C4-2B (cell line): ENCODE results near the gene BPGM.
A peak's percentile ranks its signal among the peaks of the same experiment; 100 is the strongest.

Source experiments
- H3K27ac ChIP-seq: fragments of 450-650 bp; 2 replicates; pipeline ENCODE4 v1.5.1; 2017
- ZFX ChIP-seq: fragments of 450-650 bp; IDR thresholded peaks from 2 replicates; pipeline ENCODE4 v1.6.1; 2017
- TF ChIP-seq, protein P1 (sequence below): fragments of 450-650 bp; conservative IDR thresholded peaks from 2 replicates; pipeline ENCODE4 v1.5.1; 2017; ENCODE audit warnings: mild to moderate bottlenecking

Gene BPGM

DNA sequence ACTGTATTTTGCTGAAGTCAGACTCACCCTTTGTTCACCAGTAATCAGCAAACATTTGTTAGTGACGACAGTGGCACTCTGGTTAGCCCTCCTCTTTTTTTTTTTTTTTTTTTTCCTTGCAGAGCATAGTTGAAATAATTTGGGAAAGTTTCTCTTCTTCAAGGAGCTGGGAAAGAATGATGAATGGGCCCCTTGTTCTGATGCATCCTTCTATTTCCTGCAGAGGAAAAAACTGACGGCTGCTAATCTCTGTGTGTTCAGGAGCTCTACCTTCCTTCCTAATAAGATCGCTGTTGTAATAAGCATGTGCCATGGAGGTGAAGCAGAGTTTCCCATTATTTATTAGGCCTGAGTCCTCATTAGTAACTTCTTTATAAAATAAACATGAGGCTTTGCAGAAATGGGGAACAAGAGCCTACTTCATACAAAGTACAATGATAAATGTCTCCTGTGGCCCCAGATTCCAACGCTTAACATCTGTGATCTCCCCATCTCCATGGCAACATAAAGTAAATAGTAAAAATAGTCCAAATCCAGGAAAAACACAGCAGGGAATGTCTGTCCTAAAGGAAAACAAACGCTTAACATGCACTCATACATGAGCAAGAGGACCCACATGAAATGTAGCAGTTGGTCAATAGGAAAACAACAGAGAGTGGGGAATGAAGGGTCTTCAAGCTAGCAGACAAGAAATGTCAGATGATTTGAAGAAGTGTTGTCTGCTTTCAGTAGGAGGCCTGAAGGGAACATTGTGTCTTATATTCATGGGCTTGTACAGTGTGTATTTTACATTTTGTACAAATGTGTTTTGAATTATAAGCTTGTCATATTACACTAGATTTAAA is 73.7 kb downstream of the BPGM start:
- TF ChIP-seq ZFX = no peak
- TF ChIP-seq, protein P1, sequence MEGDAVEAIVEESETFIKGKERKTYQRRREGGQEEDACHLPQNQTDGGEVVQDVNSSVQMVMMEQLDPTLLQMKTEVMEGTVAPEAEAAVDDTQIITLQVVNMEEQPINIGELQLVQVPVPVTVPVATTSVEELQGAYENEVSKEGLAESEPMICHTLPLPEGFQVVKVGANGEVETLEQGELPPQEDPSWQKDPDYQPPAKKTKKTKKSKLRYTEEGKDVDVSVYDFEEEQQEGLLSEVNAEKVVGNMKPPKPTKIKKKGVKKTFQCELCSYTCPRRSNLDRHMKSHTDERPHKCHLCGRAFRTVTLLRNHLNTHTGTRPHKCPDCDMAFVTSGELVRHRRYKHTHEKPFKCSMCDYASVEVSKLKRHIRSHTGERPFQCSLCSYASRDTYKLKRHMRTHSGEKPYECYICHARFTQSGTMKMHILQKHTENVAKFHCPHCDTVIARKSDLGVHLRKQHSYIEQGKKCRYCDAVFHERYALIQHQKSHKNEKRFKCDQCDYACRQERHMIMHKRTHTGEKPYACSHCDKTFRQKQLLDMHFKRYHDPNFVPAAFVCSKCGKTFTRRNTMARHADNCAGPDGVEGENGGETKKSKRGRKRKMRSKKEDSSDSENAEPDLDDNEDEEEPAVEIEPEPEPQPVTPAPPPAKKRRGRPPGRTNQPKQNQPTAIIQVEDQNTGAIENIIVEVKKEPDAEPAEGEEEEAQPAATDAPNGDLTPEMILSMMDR = no peak
- no peak overlapping the region for H3K27ac ChIP-seq

DNA sequence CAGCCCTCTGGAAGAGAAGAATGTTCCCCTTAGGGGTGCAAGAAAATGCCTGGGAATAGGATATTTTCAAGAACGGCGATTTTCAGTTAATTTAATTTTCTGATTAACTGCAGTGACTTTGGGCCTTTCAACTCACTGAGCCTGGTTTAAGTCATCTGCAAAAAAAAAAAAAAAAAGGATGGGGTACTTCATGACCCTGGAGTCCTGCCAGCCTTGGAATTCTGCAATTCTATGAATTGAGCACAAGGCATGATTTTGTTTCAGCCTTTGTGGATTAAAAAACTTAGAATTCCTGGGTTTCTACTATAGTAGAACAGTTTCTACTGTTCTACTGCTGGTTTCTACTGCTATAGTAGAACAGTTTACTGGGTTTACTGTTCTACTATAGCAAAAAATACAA is 74.5 kb downstream of the BPGM start:
- TF ChIP-seq ZFX = no peak
- TF ChIP-seq, protein P1 = no peak
- no peak overlapping the region for H3K27ac ChIP-seq

DNA sequence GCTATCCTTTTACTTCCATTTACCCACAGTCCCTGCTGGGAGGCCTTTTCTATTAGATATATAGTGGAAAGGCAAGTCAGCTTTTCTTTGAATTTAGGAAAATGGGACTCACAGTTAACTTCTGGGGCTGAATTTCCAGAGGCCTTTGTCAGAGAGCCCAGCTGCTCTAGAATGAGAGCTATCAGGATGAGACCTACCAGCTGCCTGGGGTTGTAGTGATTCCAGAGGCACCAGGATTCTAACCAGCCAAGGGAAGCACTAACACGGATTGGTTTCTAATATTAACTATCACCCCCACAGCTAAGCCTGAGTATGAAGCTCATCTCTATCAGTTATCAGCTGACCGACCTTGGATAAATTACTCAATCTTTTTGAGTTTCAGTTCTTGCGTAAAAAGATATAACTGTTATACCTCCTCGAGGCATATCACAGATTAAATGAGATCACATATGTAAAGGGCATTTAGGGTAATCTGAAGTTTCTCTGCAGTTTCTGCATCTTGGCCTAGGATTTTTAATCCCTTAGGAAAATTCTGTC is 76.2 kb downstream of the BPGM start:
- no peak overlapping the region for H3K27ac ChIP-seq
- no peak for TF ChIP-seq ZFX
- TF ChIP-seq, protein P1 = no peak

DNA sequence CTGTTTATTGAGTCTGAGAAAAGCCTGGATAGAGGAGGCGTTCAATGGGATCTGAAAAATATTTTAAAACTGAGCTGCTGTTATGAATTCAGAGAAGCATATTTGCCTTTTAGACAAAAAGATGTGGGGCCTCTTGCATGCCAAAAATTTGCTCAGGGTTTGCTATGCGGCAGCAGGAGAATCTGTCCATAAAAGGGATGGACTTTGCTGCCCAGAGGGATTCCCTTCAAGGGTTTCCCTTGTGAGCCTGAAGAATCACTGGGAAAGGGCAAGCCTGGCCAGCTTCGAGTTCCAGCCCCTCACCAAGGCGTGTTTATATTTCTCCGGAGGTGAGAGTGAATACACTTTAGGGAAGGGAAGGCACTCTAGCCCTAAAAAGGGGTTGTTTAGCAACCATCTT is 77.2 kb downstream of the BPGM start:
- no peak for TF ChIP-seq ZFX
- TF ChIP-seq, protein P1 = no peak
- no peak overlapping the region for H3K27ac ChIP-seq

DNA sequence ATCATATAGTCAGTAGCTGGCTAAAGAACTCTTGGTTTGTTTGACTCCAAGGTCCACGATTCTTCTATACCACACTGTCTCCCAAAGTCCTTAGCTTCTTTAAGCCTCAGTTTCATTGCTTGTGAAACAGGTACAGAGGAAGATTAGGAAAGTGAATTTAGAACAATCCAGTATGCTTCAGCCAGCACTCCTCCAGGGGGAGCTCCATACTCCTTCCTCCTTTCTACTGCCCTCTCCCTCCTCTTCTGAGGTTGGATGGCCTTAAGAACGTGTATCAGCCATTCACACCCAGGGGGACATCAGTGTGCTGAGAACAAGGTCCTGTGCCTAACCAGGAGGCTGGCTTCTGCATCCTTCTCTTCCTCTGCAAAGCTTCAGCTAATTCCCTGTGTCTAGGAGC is 78.0 kb downstream of the BPGM start:
- no peak for TF ChIP-seq ZFX
- TF ChIP-seq, protein P1 = peak; percentile 82

DNA sequence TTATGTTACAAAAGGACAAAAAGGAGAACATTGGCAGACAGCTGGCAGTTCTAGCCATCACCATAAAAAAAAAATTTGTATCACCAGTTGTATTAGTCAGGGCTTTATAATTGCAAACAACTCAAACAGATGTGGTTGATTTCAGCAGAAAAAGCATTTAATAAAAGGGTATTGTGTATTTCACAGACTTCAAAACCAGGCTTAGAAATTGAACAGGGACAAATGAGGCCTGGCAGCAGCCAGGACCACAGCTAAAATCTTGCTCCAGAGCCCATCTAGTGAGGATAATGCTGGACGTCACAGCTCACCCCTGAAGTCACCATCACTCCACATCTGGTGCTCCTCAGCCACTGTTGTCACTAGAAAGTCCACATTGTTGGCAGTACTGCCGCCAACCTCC is 79.9 kb downstream of the BPGM start:
- TF ChIP-seq, protein P1 = no peak
- no peak for TF ChIP-seq ZFX
- no peak overlapping the region for H3K27ac ChIP-seq

More for the DNA sequence above, 78.0 kb downstream of the BPGM start:
- H3K27ac ChIP-seq = no peak overlapping the region

DNA sequence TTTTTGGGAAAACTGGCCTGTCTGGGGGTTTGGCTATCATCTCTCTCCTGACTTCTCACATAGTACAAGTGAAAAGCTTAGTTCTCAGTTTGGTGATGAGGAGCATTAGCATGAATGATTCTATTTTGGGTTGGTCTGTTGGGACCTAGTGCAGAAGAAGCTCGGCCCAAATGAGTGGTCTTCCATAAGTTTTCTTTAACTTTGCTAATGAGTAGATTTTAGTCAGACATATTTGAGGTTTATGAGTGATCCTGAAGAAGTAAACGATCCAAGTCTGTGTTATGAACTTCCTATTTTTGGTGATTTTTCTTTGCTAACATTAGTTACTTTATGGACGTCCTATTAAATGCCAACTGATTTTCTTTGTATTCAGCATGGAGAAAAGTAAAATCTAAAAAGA is 81.1 kb downstream of the BPGM start:
- TF ChIP-seq, protein P1 = no peak
- TF ChIP-seq ZFX = no peak

More for the DNA sequence above, 81.1 kb downstream of the BPGM start:
- no peak overlapping the region for H3K27ac ChIP-seq
